ENCODE data around the gene NPC1. TPM values are rescaled to one million over a fixed set of nuclear protein-coding genes. Genes with fewer than 3 reads are reported as not detected.
"Not testable (repeated sequence)": the region's sequence is repeated elsewhere in the genome, so short reads cannot be mapped to it uniquely, and the experiment has no call there.

NPC1 gene
- total and polyA plus RNA-seq, 2 of the 8 experiments (the other 6 are each of a cell fraction or from before 2014, with no cell fraction given) = 34.1 to 39.5 TPM

DNA sequence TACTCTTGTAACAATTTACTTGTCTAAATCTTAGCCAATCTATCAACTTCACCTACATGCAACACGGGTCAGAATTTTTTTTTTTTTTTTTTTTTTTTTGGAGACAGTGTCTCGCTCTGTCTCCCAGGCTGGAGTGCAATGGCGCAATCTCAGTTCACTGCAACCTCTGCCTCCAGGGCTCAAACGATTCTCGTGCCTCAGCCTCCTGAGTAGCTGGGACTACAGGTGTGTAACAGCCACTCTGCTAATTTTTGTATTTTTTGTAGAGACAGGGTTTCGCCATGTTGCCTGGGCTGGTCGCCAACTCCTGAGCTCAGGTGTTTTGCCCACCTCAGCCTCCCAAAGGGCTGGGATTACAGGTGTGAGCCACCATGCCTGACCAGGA lies 26.8 kb upstream of the NPC1 start:
- H2AK5ac ChIP-seq (ENCODE audit: low read depth, low read length); H4K5ac ChIP-seq (ENCODE audit: insufficient read length, low read depth, low read length); H2BK120ac ChIP-seq (replicated peaks; ENCODE audit: low read depth, low read length); H3K27ac ChIP-seq (ENCODE audit: low read depth, low read length); H3K79me2 ChIP-seq (ENCODE audit: control insufficient read depth in 1 of 2, insufficient read depth in 2 of 2, low read length in 2 of 2); H3K36me3 ChIP-seq (ENCODE audit: control insufficient read depth in 2 of 4, insufficient read depth in 4 of 4, low read length in 3 of 4); H3K14ac ChIP-seq (ENCODE audit: insufficient read length); H4K20me1 ChIP-seq (replicated peaks in 1 of 2; ENCODE audit: control insufficient read depth in 1 of 2, insufficient read depth in 2 of 2, low read length in 2 of 2); H2BK15ac ChIP-seq (ENCODE audit: low read length); H3K23me2 ChIP-seq (ENCODE audit: low read depth, low read length); H3K9ac ChIP-seq (replicated peaks in 1 of 4; ENCODE audit: extremely low read depth in 1 of 4, low read depth in 3 of 4, low read length in 3 of 4); H3K56ac ChIP-seq (replicated peaks; ENCODE audit: insufficient read length, low read depth, low read length); H3K4me1 ChIP-seq (replicated peaks in 1 of 4; ENCODE audit: control insufficient read depth in 3 of 4, insufficient read depth in 4 of 4, low read length in 3 of 4); H3K79me1 ChIP-seq (ENCODE audit: low read depth, low read length); DNase-seq (ENCODE audit: low read depth in 1 of 2, low spot score in 2 of 2); H2BK20ac ChIP-seq (ENCODE audit: low read length); H2BK5ac ChIP-seq (ENCODE audit: low read depth, low read length); H3K9me3 ChIP-seq (ENCODE audit: insufficient read depth in 2 of 2, low read depth in 1 of 2, low read length in 1 of 2); H3K27me3 ChIP-seq (replicated peaks in 1 of 4; ENCODE audit: control insufficient read depth in 3 of 4, extremely low read depth in 1 of 4, insufficient read depth in 3 of 4, low read length in 3 of 4); H3K18ac ChIP-seq (ENCODE audit: extremely low read depth, low read length); H2AFZ ChIP-seq (ENCODE audit: low read length); H2BK12ac ChIP-seq (ENCODE audit: low read depth, low read length); H4K91ac ChIP-seq (replicated peaks; ENCODE audit: insufficient read length, low read length); POLR2A ChIA-PET (ENCODE audit: partially characterized antibody); H3K4ac ChIP-seq (replicated peaks; ENCODE audit: insufficient read length, low read depth, low read length); H3K23ac ChIP-seq (ENCODE audit: insufficient read length); H3K4me2 ChIP-seq (ENCODE audit: insufficient read depth in 1 of 2, low read depth in 2 of 2, low read length in 2 of 2); FAIRE-seq; H4K8ac ChIP-seq (ENCODE audit: extremely low read depth, insufficient read depth, low read length); H3K4me3 ChIP-seq (ENCODE audit: extremely low read depth in 1 of 4, insufficient read depth in 2 of 4, low read depth in 3 of 4, low read length in 4 of 4): not testable (repeated sequence)
- 86% methylated on average over 7 of the region's 7 CpGs; no CpG with 5 or more reads in 1 of the 2 experiments for WGBS, 2 experiments (ENCODE audit: extremely low coverage in 1 of 2, insufficient coverage in 1 of 2, insufficient read length in 1 of 2, insufficient replicate concordance in 2 of 2, low coverage in 1 of 2, low lambda C conversion rate in 2 of 2, missing lambda C conversion rate in 1 of 2)
- CTCF ChIA-PET (ENCODE audit: partially characterized antibody) = interaction anchor here (1.1 to 3.7 kb wide), 5 partner anchors 9 to 288 kb away, joined by 3 to 17 read pairs (median 3); no protein-coding TSS in a partner anchor

Measured in H1 (cell line).